ENCODE results near the gene CRADD.

CRADD gene

DNA sequence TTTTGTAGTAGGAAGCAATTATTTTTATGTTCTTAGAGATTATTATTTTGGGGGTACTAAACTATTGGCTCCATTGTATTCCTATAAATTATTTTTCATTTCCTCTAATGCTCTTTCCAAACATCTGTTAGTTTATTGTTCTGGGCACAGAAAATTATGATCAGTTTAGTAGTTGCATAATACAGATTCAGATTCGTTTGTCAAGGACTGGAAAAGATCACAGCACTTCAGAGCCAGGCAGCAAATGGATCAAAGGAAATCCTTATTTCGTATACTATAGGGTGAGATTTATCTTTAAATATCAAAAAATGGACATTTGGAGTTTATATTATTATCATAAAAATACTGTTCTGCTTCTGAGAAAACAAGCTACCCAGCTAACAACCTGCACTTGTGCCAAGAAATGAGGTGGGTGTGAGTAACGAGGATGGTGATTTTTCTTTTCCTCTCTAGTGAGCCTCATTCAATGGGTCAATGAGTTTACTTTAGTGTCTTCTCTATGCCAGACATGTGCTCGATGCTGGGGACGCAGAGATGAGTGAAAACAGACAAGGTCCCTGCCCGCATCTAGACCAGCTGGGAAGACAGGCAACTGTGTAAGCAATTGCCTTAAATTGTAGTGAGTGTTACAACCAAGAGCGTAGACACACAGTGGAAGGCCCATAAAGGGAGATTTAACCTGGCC lies 262.6 kb downstream of the CRADD start:
- Histone ChIP-seq H3K4me1 (ENCODE audit: control insufficient read depth in 1 of 2, insufficient read depth in 2 of 2, low read length in 2 of 2) (no peaks in the 10 kb centered on the region), H3K4me3 (ENCODE audit: low read depth in 1 of 2, low read length in 2 of 2) (no peak overlapping the region), H3K36me3 (ENCODE audit: control insufficient read depth in 1 of 2, insufficient read depth in 2 of 2, low read length in 2 of 2) (no peaks in the 10 kb centered on the region), H3K27ac (ENCODE audit: low read length) (no peak overlapping the region), H3K27me3 (ENCODE audit: low read depth, low read length) (no peaks in the 10 kb centered on the region), H3K9me3 (ENCODE audit: control insufficient read depth in 1 of 2, low read length in 2 of 2) (peaks cover 0 to 11% of the 10 kb centered on the region in 2 donors)

- H3K4me1 ChIP-seq (ENCODE audit: control insufficient read depth in 1 of 2, insufficient read depth in 2 of 2, low read length in 2 of 2), result no peaks in the 10 kb centered on the region
- no peak overlapping the region for H3K4me3 ChIP-seq (ENCODE audit: low read depth in 1 of 2, low read length in 2 of 2)
- no peaks in the 10 kb centered on the region for H3K27me3 ChIP-seq (ENCODE audit: low read depth, low read length)
- no peaks in the 10 kb centered on the region for H3K36me3 ChIP-seq (ENCODE audit: control insufficient read depth in 1 of 2, insufficient read depth in 2 of 2, low read length in 2 of 2)
- H3K9me3 ChIP-seq (ENCODE audit: control insufficient read depth in 1 of 2, low read length in 2 of 2), result no peaks in the 10 kb centered on the region
- no peak overlapping the region for H3K27ac ChIP-seq (ENCODE audit: low read length)
Observed at GRCh38 chr12:93943780-93944179, 266.6 kb downstream of the CRADD start.

DNA sequence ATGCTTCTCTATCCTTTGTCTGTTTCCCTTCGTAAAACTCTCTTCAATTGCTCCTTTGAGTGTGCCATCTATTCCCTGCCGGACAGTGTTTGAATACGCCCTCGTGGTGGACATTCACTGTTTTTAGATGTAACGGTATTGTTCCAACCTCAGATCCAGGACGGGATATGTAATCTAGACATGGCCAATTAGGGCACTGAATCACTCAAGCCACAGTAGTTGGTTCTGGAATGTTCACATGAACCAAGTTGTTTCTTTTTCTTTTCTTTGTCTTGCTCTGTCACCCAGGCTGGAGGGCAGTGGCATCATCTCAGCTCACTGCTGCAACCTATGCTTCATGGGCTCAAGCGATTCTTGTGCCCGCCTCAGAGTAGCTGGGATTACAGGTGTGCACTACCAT lies 267.0 kb downstream of the CRADD start:
- no peak overlapping the region for H3K4me3 ChIP-seq (ENCODE audit: low read depth in 1 of 2, low read length in 2 of 2)
- H3K4me1 ChIP-seq (ENCODE audit: control insufficient read depth in 1 of 2, insufficient read depth in 2 of 2, low read length in 2 of 2), result no peaks in the 10 kb centered on the region
- no peaks in the 10 kb centered on the region for H3K36me3 ChIP-seq (ENCODE audit: control insufficient read depth in 1 of 2, insufficient read depth in 2 of 2, low read length in 2 of 2)
- H3K27ac ChIP-seq (ENCODE audit: low read length), result no peak overlapping the region
- H3K27me3 ChIP-seq (ENCODE audit: low read depth, low read length), result no peaks in the 10 kb centered on the region
- no peaks in the 10 kb centered on the region for H3K9me3 ChIP-seq (ENCODE audit: control insufficient read depth in 1 of 2, low read length in 2 of 2)

Measured in muscle layer of duodenum (tissue), 2 donors.